ENCODE measurements around the gene INPP5E. TPM values are rescaled to one million over a fixed set of nuclear protein-coding genes. Genes with fewer than 3 reads are reported as not detected.

INPP5E gene
- total RNA-seq, 1 donor from 2014 or later: 35.2 TPM

DNA sequence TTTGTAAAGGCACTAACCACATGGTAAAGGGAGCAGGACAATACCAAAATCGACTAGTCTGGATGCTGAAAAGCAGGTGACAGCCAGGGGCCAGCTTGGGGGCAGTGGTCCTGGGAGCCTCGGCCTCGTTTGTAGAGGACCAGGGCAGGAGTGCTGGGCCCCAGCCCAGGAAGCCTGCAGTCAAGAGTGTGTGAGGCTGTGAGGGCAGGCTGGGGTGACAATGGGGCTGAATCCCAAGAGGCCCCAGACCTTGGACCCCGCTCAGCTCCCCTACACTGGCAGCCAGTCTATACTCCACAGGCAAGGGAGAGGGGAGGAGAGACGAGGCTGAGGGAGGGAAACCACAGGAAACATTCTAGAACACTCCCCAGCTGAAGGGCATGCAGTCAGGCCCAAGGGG lies 2.6 kb upstream of the INPP5E start:
- no peak overlapping the region for H3K27ac Mint-ChIP-seq (ENCODE audit: unreplicated experiment)
- H3K27me3 Mint-ChIP-seq (ENCODE audit: unreplicated experiment): peaks cover 9% of the 10 kb centered on the region
- no peaks in the 10 kb centered on the region for H3K36me3 Mint-ChIP-seq (ENCODE audit: unreplicated experiment)
- peaks cover 11% of the 10 kb centered on the region for H3K9me3 Mint-ChIP-seq (ENCODE audit: unreplicated experiment)
- H3K4me3 Mint-ChIP-seq (ENCODE audit: unreplicated experiment): no peak overlapping the region
- TF ChIP-seq, protein P1, sequence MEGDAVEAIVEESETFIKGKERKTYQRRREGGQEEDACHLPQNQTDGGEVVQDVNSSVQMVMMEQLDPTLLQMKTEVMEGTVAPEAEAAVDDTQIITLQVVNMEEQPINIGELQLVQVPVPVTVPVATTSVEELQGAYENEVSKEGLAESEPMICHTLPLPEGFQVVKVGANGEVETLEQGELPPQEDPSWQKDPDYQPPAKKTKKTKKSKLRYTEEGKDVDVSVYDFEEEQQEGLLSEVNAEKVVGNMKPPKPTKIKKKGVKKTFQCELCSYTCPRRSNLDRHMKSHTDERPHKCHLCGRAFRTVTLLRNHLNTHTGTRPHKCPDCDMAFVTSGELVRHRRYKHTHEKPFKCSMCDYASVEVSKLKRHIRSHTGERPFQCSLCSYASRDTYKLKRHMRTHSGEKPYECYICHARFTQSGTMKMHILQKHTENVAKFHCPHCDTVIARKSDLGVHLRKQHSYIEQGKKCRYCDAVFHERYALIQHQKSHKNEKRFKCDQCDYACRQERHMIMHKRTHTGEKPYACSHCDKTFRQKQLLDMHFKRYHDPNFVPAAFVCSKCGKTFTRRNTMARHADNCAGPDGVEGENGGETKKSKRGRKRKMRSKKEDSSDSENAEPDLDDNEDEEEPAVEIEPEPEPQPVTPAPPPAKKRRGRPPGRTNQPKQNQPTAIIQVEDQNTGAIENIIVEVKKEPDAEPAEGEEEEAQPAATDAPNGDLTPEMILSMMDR (IDR thresholded peaks at IDR 0.05; ENCODE audit: partially characterized antibody, unreplicated experiment): no peak
- peak; percentile 8 for DNase-seq
- H3K4me1 Mint-ChIP-seq (ENCODE audit: low read depth, unreplicated experiment): peaks cover 3% of the 10 kb centered on the region

DNA sequence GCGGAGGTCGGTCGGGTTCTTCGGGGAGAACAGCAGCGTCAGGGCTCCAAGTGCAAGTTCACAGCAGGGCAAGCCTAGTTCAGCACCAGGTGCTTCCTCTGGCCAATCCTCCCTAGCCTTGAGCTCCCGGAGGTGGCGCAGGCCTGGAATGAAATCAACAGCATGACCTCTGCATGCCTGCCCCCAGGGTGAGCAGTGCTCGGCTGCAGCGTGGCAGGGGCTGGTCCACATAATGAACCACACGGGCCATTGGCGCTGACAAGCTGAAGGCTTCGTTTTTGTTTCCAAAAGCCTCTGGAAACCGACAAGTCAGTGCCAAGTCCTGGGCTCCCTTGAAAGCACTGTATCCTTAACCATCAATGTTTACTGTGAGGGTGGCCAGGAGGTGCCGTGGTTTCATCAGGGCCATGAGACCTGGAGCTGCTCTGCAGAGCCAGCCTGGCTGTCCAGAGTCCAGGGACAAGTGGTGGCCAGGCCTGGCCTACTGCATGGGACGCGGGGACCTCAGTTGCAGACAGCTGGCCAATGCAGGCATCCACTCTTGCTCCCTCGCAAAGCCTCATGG lies 2.1 kb upstream of the INPP5E start:
- TF ChIP-seq, protein P1 (IDR thresholded peaks at IDR 0.05; ENCODE audit: partially characterized antibody, unreplicated experiment): no peak
- Mint-ChIP-seq H3K36me3 (ENCODE audit: unreplicated experiment) (no peaks in the 10 kb centered on the region), H3K27me3 (ENCODE audit: unreplicated experiment) (peaks cover 12% of the 10 kb centered on the region), H3K4me1 (ENCODE audit: low read depth, unreplicated experiment) (peaks cover 8% of the 10 kb centered on the region), H3K27ac (ENCODE audit: unreplicated experiment) (no peak overlapping the region), H3K4me3 (ENCODE audit: unreplicated experiment) (peak overlapping the region; percentile 49), H3K9me3 (ENCODE audit: unreplicated experiment) (peaks cover 10% of the 10 kb centered on the region)
- no peak for DNase-seq

- Mint-ChIP-seq H3K27me3 (ENCODE audit: unreplicated experiment) (peaks cover 13% of the 10 kb centered on the region), H3K9me3 (ENCODE audit: unreplicated experiment) (peaks cover 10% of the 10 kb centered on the region), H3K4me1 (ENCODE audit: low read depth, unreplicated experiment) (peaks cover 12% of the 10 kb centered on the region), H3K27ac (ENCODE audit: unreplicated experiment) (no peak overlapping the region), H3K4me3 (ENCODE audit: unreplicated experiment) (peak overlapping the region; percentile 49), H3K36me3 (ENCODE audit: unreplicated experiment) (no peaks in the 10 kb centered on the region)
- TF ChIP-seq, protein P1 (IDR thresholded peaks at IDR 0.05; ENCODE audit: partially characterized antibody, unreplicated experiment): no peak
- no peak for DNase-seq
These were observed 1.6 kb upstream of the INPP5E start for GRCh38 chr9:136441191-136441680.

GRCh38 chr9:136438548-136439480 lies 831 bp downstream of the INPP5E start:
- H3K36me3 Mint-ChIP-seq (ENCODE audit: unreplicated experiment): no peaks in the 10 kb centered on the region
- TF ChIP-seq, protein P1 (IDR thresholded peaks at IDR 0.05; ENCODE audit: partially characterized antibody, unreplicated experiment): no peak
- H3K4me3 Mint-ChIP-seq (ENCODE audit: unreplicated experiment): peak overlapping the region; percentile 89
- peaks cover 11% of the 10 kb centered on the region for H3K9me3 Mint-ChIP-seq (ENCODE audit: unreplicated experiment)
- peaks cover 14% of the 10 kb centered on the region for H3K4me1 Mint-ChIP-seq (ENCODE audit: low read depth, unreplicated experiment)
- H3K27ac Mint-ChIP-seq (ENCODE audit: unreplicated experiment): peak overlapping the region; percentile 33
- peaks cover 16% of the 10 kb centered on the region for H3K27me3 Mint-ChIP-seq (ENCODE audit: unreplicated experiment)
- DNase-seq: peak; percentile 64
